Measurements from ENCODE around the gene ACBD6.

ACBD6 gene

DNA sequence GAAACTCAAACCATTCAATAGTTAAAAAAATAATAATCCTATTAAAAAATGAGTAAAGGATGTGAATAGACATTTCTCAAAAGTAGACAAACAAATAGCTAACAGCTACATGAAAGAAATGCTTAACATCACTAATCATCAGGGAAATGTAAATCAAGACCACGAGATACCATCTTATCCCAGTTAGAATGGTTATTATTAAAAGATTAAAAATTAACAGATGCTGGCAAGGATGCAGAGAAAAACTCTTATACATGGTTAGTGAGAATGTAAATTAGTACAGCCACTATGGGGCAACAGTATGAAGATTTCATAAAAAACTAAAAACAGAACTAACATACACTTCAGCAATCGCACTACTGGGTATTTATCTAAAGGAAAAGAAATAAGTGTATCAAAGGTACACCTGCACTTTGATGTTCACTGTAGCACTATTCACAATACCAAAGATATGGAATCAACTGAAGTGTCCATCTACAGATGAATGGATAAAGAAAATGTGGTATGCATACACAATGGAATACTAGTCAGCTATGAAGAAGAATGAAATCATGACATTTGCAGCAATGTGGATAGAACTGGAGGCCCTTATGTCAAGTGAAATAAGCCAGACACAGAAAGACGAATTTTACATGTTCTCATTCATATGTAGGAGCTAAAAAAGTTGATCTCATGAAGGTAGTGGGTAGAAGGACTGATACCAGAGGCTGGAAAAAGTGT lies 117.9 kb downstream of the ACBD6 start:
- TF ChIP-seq, protein P1, sequence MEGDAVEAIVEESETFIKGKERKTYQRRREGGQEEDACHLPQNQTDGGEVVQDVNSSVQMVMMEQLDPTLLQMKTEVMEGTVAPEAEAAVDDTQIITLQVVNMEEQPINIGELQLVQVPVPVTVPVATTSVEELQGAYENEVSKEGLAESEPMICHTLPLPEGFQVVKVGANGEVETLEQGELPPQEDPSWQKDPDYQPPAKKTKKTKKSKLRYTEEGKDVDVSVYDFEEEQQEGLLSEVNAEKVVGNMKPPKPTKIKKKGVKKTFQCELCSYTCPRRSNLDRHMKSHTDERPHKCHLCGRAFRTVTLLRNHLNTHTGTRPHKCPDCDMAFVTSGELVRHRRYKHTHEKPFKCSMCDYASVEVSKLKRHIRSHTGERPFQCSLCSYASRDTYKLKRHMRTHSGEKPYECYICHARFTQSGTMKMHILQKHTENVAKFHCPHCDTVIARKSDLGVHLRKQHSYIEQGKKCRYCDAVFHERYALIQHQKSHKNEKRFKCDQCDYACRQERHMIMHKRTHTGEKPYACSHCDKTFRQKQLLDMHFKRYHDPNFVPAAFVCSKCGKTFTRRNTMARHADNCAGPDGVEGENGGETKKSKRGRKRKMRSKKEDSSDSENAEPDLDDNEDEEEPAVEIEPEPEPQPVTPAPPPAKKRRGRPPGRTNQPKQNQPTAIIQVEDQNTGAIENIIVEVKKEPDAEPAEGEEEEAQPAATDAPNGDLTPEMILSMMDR (conservative IDR thresholded peaks at IDR 0.05; ENCODE audit: low read depth, low read length) = no peak
- no peak overlapping the region for H3K9ac ChIP-seq
- H3K4me1 ChIP-seq (ENCODE audit: low read depth, poor library complexity, severe bottlenecking) = peaks cover 10% of the 10 kb centered on the region
- no peak overlapping the region for H2AFZ ChIP-seq (ENCODE audit: low read depth)
- peaks cover 29% of the 10 kb centered on the region; the same call in 1 of the 2 replicates for H3K79me2 ChIP-seq (ENCODE audit: insufficient read depth, low read depth)
- H4K20me1 ChIP-seq (ENCODE audit: insufficient read depth) = no peaks in the 10 kb centered on the region
- H3K27ac ChIP-seq = no peak overlapping the region
- no peak overlapping the region for H3K4me3 ChIP-seq (IDR thresholded peaks at IDR 0.05; ENCODE audit: insufficient read depth, low read depth, low read length)
- no peaks in the 10 kb centered on the region for H3K27me3 ChIP-seq (ENCODE audit: insufficient read depth, low read depth)
- no peak overlapping the region for H3K4me2 ChIP-seq
- H3K36me3 ChIP-seq (ENCODE audit: insufficient read depth) = no peaks in the 10 kb centered on the region; the same call in 1 of the 2 replicates

- TF ChIP-seq, protein P1 (conservative IDR thresholded peaks at IDR 0.05; ENCODE audit: low read depth, low read length) = no peak
- Histone ChIP-seq H3K4me3 (IDR thresholded peaks at IDR 0.05; ENCODE audit: insufficient read depth, low read depth, low read length) (no peak overlapping the region), H3K79me2 (ENCODE audit: insufficient read depth, low read depth) (peaks cover 44% of the 10 kb centered on the region; the same call in 1 of the 2 replicates)
These were observed 119.9 kb downstream of the ACBD6 start for GRCh38 chr1:180382326-180383115.

DNA sequence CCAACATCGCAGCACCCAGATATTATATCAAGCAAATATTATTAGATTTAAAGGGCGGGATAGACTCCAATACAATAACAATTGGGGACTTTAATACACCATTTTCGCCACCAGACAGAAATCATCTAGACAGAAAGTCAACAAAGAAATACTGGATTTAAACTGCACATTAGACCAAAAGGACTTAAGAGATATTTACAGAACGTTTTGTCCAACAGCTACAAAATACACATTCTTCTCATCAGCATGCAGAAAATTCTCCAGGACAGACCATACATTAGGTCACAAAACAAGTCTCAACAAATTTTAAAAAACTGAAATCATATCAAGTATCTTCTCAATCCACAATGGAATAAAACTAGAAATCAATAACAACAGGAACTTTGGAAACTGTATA lies 121.2 kb downstream of the ACBD6 start:
- Histone ChIP-seq H3K4me3 (IDR thresholded peaks at IDR 0.05; ENCODE audit: insufficient read depth, low read depth, low read length) (no peak overlapping the region), H3K9ac (no peak overlapping the region), H3K36me3 (ENCODE audit: insufficient read depth) (no peaks in the 10 kb centered on the region; the same call in 1 of the 2 replicates), H3K27me3 (ENCODE audit: insufficient read depth, low read depth) (no peaks in the 10 kb centered on the region), H3K27ac (no peak overlapping the region), H4K20me1 (ENCODE audit: insufficient read depth) (no peaks in the 10 kb centered on the region), H3K4me2 (no peak overlapping the region), H2AFZ (ENCODE audit: low read depth) (no peak overlapping the region), H3K79me2 (ENCODE audit: insufficient read depth, low read depth) (peaks cover 44% of the 10 kb centered on the region; the same call in 1 of the 2 replicates), H3K4me1 (ENCODE audit: low read depth, poor library complexity, severe bottlenecking) (peaks cover 10% of the 10 kb centered on the region)
- TF ChIP-seq, protein P1 (conservative IDR thresholded peaks at IDR 0.05; ENCODE audit: low read depth, low read length) = no peak

More at GRCh38 chr1:180382326-180383115, 119.9 kb downstream of the ACBD6 start:
- Histone ChIP-seq H3K36me3 (ENCODE audit: insufficient read depth) (no peaks in the 10 kb centered on the region; the same call in 1 of the 2 replicates), H2AFZ (ENCODE audit: low read depth) (no peak overlapping the region), H4K20me1 (ENCODE audit: insufficient read depth) (no peaks in the 10 kb centered on the region), H3K27ac (peak overlapping the region; percentile 3; the same call in 1 of the 2 replicates), H3K9ac (no peak overlapping the region), H3K4me1 (ENCODE audit: low read depth, poor library complexity, severe bottlenecking) (peaks cover 10% of the 10 kb centered on the region), H3K4me2 (peak overlapping the region; percentile 7; the same call in 1 of the 2 replicates), H3K27me3 (ENCODE audit: insufficient read depth, low read depth) (no peaks in the 10 kb centered on the region)

GRCh38 chr1:180380259-180381183 lies 121.9 kb downstream of the ACBD6 start:
- Histone ChIP-seq H3K4me2 (no peak overlapping the region), H3K4me3 (IDR thresholded peaks at IDR 0.05; ENCODE audit: insufficient read depth, low read depth, low read length) (no peak overlapping the region), H3K4me1 (ENCODE audit: low read depth, poor library complexity, severe bottlenecking) (peaks cover 10% of the 10 kb centered on the region), H3K9ac (no peak overlapping the region), H3K27ac (no peak overlapping the region), H2AFZ (ENCODE audit: low read depth) (no peak overlapping the region), H3K36me3 (ENCODE audit: insufficient read depth) (no peaks in the 10 kb centered on the region; the same call in 1 of the 2 replicates), H4K20me1 (ENCODE audit: insufficient read depth) (no peaks in the 10 kb centered on the region), H3K79me2 (ENCODE audit: insufficient read depth, low read depth) (peaks cover 44% of the 10 kb centered on the region; the same call in 1 of the 2 replicates), H3K27me3 (ENCODE audit: insufficient read depth, low read depth) (no peaks in the 10 kb centered on the region)
- TF ChIP-seq, protein P1 (conservative IDR thresholded peaks at IDR 0.05; ENCODE audit: low read depth, low read length) = no peak
